Activated naive CD8-positive, alpha-beta T cell treated with anti-CD3 and anti-CD28 coated beads, Interleukin-2, amount 50 U/mL, for 24 hours (primary cell): ENCODE results near the gene DENR.
A peak's percentile ranks its signal among the peaks of the same experiment; 100 is the strongest.
"Not testable (repeated sequence)": the region's sequence is repeated elsewhere in the genome, so short reads cannot be mapped to it uniquely, and the experiment has no call there.

Source experiments
- ATAC-seq: fragments of 150-1000 bp; cut with Tn5 transposase; one replicate; pipeline ENCODE4 v1.10.0; 2021
- DNase-seq: peaks from one replicate; pipeline ENCODE4 v3.0.0; 2021
- H3K27ac Mint-ChIP-seq: one replicate; pipeline ENCODE4 v1.8.0; 2021; ENCODE audit warnings: mild to moderate bottlenecking, mixed read lengths
- H3K27me3 Mint-ChIP-seq: one replicate; pipeline ENCODE4 v1.8.0; 2021; ENCODE audit warnings: mixed read lengths
- H3K36me3 Mint-ChIP-seq: one replicate; pipeline ENCODE4 v1.8.0; 2021; ENCODE audit warnings: low read depth, mixed read lengths
- H3K4me1 Mint-ChIP-seq: one replicate; pipeline ENCODE4 v1.8.0; 2021; ENCODE audit warnings: mixed read lengths
- H3K4me3 Mint-ChIP-seq: one replicate; pipeline ENCODE4 v1.8.0; 2021; ENCODE audit warnings: mild to moderate bottlenecking, moderate library complexity, mixed read lengths
- H3K9me3 Mint-ChIP-seq: one replicate; pipeline ENCODE4 v1.8.0; 2021; ENCODE audit warnings: mixed read lengths

DENR gene

GRCh38 chr12:122757568-122757967, 4.9 kb downstream of the DENR start:
- H3K9me3 Mint-ChIP-seq, result no peaks in the 10 kb centered on the region
- no peak for ATAC-seq
- DNase-seq, result no peak
- H3K36me3 Mint-ChIP-seq, result peaks cover 65% of the 10 kb centered on the region
- H3K4me1 Mint-ChIP-seq, result peaks cover 44% of the 10 kb centered on the region
- H3K27ac Mint-ChIP-seq, result peak overlapping the region; percentile 21
- H3K27me3 Mint-ChIP-seq, result no peaks in the 10 kb centered on the region
- no peak overlapping the region for H3K4me3 Mint-ChIP-seq

- Mint-ChIP-seq H3K4me3 (no peak overlapping the region), H3K4me1 (no peaks in the 10 kb centered on the region), H3K36me3 (no peaks in the 10 kb centered on the region), H3K27me3 (no peaks in the 10 kb centered on the region), H3K27ac (no peak overlapping the region), H3K9me3 (no peaks in the 10 kb centered on the region)
- DNase-seq, result no peak
- no peak for ATAC-seq
Observed at GRCh38 chr12:122785503-122785902, 32.9 kb downstream of the DENR start.

GRCh38 chr12:122788387-122788786, 35.8 kb downstream of the DENR start:
- no peaks in the 10 kb centered on the region for H3K4me1 Mint-ChIP-seq
- ATAC-seq, result no peak
- H3K36me3 Mint-ChIP-seq, result no peaks in the 10 kb centered on the region
- no peak overlapping the region for H3K4me3 Mint-ChIP-seq
- no peak for DNase-seq
- no peaks in the 10 kb centered on the region for H3K9me3 Mint-ChIP-seq
- H3K27me3 Mint-ChIP-seq, result no peaks in the 10 kb centered on the region
- no peak overlapping the region for H3K27ac Mint-ChIP-seq

GRCh38 chr12:122789637-122790036, 37.0 kb downstream of the DENR start:
- DNase-seq (no peak), ATAC-seq (no peak)
- no peaks in the 10 kb centered on the region for H3K9me3 Mint-ChIP-seq
- H3K4me3 Mint-ChIP-seq, result no peak overlapping the region
- H3K36me3 Mint-ChIP-seq, result no peaks in the 10 kb centered on the region
- H3K27ac Mint-ChIP-seq, result no peak overlapping the region
- H3K27me3 Mint-ChIP-seq, result no peaks in the 10 kb centered on the region
- no peaks in the 10 kb centered on the region for H3K4me1 Mint-ChIP-seq

- no peak for DNase-seq
- Mint-ChIP-seq H3K9me3 (no peaks in the 10 kb centered on the region), H3K4me1 (no peaks in the 10 kb centered on the region), H3K4me3 (no peak overlapping the region), H3K36me3 (no peaks in the 10 kb centered on the region), H3K27me3 (no peaks in the 10 kb centered on the region), H3K27ac (no peak overlapping the region)
- ATAC-seq, result no peak
Observed at GRCh38 chr12:122790393-122791075, 37.9 kb downstream of the DENR start.

DNA sequence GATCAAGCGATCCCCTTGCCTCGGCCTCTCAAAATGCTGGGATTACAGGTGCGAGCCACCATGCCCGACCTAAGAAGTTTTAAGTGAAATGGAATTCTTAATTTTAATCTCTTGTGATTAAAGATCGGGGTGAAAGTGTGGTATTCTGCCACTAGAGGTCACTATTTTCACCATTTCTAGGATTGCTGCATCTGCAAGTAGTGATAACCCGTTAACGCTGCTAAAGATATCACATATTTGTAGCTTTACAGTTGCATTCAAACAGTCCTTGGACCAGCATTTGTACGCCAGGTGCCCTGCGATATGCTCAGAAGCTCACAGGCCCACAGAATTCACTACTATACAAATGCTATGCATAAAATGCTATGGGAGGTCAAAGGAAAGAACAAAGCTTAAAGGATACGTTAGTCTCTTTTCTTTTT, 41.1 kb downstream of the DENR start:
- Mint-ChIP-seq H3K27ac (no peak overlapping the region), H3K27me3 (no peaks in the 10 kb centered on the region), H3K4me3 (no peak overlapping the region), H3K9me3 (no peaks in the 10 kb centered on the region), H3K36me3 (no peaks in the 10 kb centered on the region), H3K4me1 (no peaks in the 10 kb centered on the region)
- DNase-seq (no peak), ATAC-seq (no peak)

GRCh38 chr12:122795807-122796206, 43.2 kb downstream of the DENR start:
- H3K4me1 Mint-ChIP-seq, result no peaks in the 10 kb centered on the region
- H3K27me3 Mint-ChIP-seq, result no peaks in the 10 kb centered on the region
- no peaks in the 10 kb centered on the region for H3K9me3 Mint-ChIP-seq
- DNase-seq (no peak), ATAC-seq (no peak)
- no peak overlapping the region for H3K4me3 Mint-ChIP-seq
- no peaks in the 10 kb centered on the region for H3K36me3 Mint-ChIP-seq
- H3K27ac Mint-ChIP-seq, result no peak overlapping the region

- no peak overlapping the region for H3K4me3 Mint-ChIP-seq
- no peaks in the 10 kb centered on the region for H3K36me3 Mint-ChIP-seq
- no peak overlapping the region for H3K27ac Mint-ChIP-seq
- H3K4me1 Mint-ChIP-seq, result no peaks in the 10 kb centered on the region
- ATAC-seq, result peak; percentile 40
- no peak for DNase-seq
- no peaks in the 10 kb centered on the region for H3K9me3 Mint-ChIP-seq
- no peaks in the 10 kb centered on the region for H3K27me3 Mint-ChIP-seq
Observed at GRCh38 chr12:122799641-122800243, 47.1 kb downstream of the DENR start.

GRCh38 chr12:122803937-122804336, 51.3 kb downstream of the DENR start:
- Mint-ChIP-seq H3K4me3 (no peak overlapping the region), H3K9me3 (no peaks in the 10 kb centered on the region), H3K27ac (no peak overlapping the region), H3K4me1 (peaks cover 4% of the 10 kb centered on the region), H3K36me3 (no peaks in the 10 kb centered on the region), H3K27me3 (no peaks in the 10 kb centered on the region)
- DNase-seq (no peak), ATAC-seq (no peak)

- not testable (repeated sequence) for H3K9me3 Mint-ChIP-seq, H3K27me3 Mint-ChIP-seq, H3K27ac Mint-ChIP-seq, ATAC-seq, H3K4me1 Mint-ChIP-seq, H3K36me3 Mint-ChIP-seq, H3K4me3 Mint-ChIP-seq, DNase-seq
Observed at GRCh38 chr12:122804957-122805356, 52.3 kb downstream of the DENR start.

GRCh38 chr12:122807651-122808050, 55.0 kb downstream of the DENR start:
- Mint-ChIP-seq H3K36me3 (no peaks in the 10 kb centered on the region), H3K4me1 (peaks cover 6% of the 10 kb centered on the region), H3K4me3 (no peak overlapping the region), H3K9me3 (no peaks in the 10 kb centered on the region), H3K27ac (no peak overlapping the region), H3K27me3 (no peaks in the 10 kb centered on the region)
- no peak for DNase-seq
- no peak for ATAC-seq

DNA sequence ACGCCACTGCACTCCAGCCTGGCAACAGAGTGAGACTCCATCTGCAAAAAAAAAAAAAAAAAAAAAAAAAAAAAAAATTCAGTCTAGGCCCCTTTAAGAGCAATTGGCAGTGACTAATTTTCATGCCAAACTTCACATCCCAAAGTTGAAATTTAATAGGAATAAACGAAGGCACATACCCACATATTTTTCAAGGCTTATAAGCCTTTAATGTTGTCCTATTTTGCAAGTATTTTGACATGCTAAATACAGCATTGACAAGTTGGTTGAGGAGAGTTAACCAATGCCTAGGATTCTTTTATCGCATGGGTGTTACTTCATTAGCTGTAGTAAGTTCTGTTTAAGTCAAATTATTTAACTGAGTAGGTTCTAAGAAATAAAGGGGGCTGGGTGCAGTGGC, 59.2 kb downstream of the DENR start:
- ATAC-seq, result no peak
- Mint-ChIP-seq H3K27me3 (no peaks in the 10 kb centered on the region), H3K9me3 (no peaks in the 10 kb centered on the region), H3K4me3 (no peak overlapping the region), H3K36me3 (no peaks in the 10 kb centered on the region), H3K4me1 (peaks cover 6% of the 10 kb centered on the region), H3K27ac (no peak overlapping the region)
- no peak for DNase-seq

DNA sequence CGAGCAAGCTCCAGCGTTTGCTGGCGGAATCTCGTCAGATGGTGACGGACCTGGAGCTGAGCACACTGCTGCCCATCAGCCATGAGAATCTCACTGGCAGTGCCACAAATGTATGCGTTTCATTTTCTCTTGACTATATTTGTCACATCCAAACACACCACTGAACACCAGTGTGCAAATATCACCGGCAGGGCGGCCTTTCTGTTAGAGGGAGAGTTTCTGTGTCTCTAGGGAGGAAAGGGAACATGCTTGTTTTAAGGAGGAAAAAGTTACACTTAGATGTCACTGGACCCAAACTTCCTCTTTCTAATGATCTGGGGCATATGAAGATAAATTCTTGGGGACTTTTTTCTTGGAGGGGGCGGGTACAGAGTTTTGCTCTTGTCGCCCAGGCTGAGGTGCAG, 60.7 kb downstream of the DENR start:
- peak; percentile 49 for ATAC-seq
- Mint-ChIP-seq H3K4me3 (no peak overlapping the region), H3K27ac (peak overlapping the region; percentile 0), H3K36me3 (no peaks in the 10 kb centered on the region), H3K9me3 (no peaks in the 10 kb centered on the region), H3K4me1 (peaks cover 6% of the 10 kb centered on the region), H3K27me3 (no peaks in the 10 kb centered on the region)
- DNase-seq, result no peak

DNA sequence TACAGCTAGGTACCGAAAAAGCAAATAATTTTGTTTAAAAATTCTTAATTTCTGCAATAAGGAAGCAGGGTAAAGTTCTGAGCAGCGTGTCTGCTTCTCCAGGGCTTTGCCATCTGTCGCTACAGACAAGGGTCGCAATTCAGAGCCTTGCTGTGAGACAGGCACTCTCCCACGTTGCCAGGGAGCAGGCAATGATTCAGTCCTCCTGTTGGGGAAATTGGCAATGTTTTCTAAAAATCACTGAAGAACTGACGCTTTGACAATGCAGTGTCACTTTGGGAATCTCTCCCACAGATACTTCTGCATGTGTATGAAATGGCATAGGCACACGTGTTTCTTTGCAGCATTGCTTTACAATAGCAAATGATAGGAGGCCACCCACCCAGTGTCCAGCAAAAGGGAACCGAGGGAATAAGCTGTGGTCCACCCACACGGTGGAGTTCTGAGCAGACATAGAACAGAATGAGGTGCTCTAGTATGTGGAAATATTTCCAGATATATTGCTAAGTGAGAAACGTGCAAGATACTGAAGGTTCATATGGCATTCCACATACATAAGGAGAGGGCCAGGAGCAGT, 66.7 kb downstream of the DENR start:
- H3K27me3 Mint-ChIP-seq, result no peaks in the 10 kb centered on the region
- no peak overlapping the region for H3K4me3 Mint-ChIP-seq
- no peaks in the 10 kb centered on the region for H3K36me3 Mint-ChIP-seq
- H3K4me1 Mint-ChIP-seq, result peaks cover 5% of the 10 kb centered on the region
- ATAC-seq, result no peak
- no peak for DNase-seq
- H3K9me3 Mint-ChIP-seq, result no peaks in the 10 kb centered on the region
- H3K27ac Mint-ChIP-seq, result no peak overlapping the region

DNA sequence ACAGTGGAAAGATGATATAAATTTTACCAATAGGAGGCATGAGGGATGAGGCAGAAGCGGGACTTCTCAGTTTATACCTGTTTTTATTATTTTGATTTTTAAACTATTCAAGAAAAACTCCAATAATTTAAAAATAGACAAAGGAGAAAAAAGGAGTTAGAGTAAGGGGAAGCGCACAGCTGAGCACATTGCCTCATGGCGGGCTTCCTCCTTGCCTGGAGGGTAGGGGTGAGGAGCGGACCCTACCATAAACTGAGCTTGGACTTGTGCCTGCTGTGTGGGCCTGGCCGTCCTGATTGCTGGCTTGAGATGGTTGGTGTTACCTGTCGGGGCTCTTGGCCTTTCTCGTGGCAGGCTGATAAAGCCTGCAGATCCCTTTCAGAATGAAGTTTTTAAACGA, 67.5 kb downstream of the DENR start:
- Mint-ChIP-seq H3K4me1 (peaks cover 5% of the 10 kb centered on the region), H3K4me3 (no peak overlapping the region), H3K9me3 (no peaks in the 10 kb centered on the region), H3K27me3 (no peaks in the 10 kb centered on the region), H3K36me3 (no peaks in the 10 kb centered on the region), H3K27ac (no peak overlapping the region)
- ATAC-seq, result no peak
- DNase-seq, result no peak
